Activated CD4-positive, alpha-beta T cell treated with anti-CD3 and anti-CD28 coated beads, Interleukin-2, amount 10 ng/mL, durations not matched to agents 24 days and 14 days (primary cell): Measurements from ENCODE around the gene MLLT6. TPM values are rescaled to one million over a fixed set of nuclear protein-coding genes. Genes with fewer than 3 reads are reported as not detected.

Experiments
- DNase-seq: peaks from one replicate; pipeline ENCODE4 v3.0.0; 2022
- H3K27ac Mint-ChIP-seq: one replicate; pipeline ENCODE4 v1.8.0; 2022; ENCODE audit warnings: mild to moderate bottlenecking, mixed read lengths
- H3K27me3 Mint-ChIP-seq: one replicate; pipeline ENCODE4 v1.8.0; 2022; ENCODE audit warnings: mixed read lengths
- H3K36me3 Mint-ChIP-seq: one replicate; pipeline ENCODE4 v1.8.0; 2022; ENCODE audit warnings: low read depth, mild to moderate bottlenecking, mixed read lengths
- H3K4me1 Mint-ChIP-seq: one replicate; pipeline ENCODE4 v1.8.0; 2021; ENCODE audit warnings: mixed read lengths
- H3K4me3 Mint-ChIP-seq: one replicate; pipeline ENCODE4 v1.8.0; 2022; ENCODE audit warnings: mild to moderate bottlenecking, moderate library complexity, mixed read lengths
- H3K9me3 Mint-ChIP-seq: one replicate; pipeline ENCODE4 v1.8.0; 2021; ENCODE audit warnings: mixed read lengths
- intact Hi-C: fragments of 100-400 bp; cut with micrococcal nuclease; formaldehyde crosslinking; loops from one replicate; pipeline ENCODE4 v1.15.1; 2023
- total RNA-seq: library from RNA; stranded (reverse); gene quantifications from 2 replicates; pipeline ENCODE4 v1.2.3, GENCODE V29; 2022

Gene MLLT6
- total RNA-seq, 1 donor from 2014 or later, result 248 TPM

- no peaks in the 10 kb centered on the region for H3K36me3 Mint-ChIP-seq
- H3K27me3 Mint-ChIP-seq, result no peaks in the 10 kb centered on the region
- peaks cover 19% of the 10 kb centered on the region for H3K4me1 Mint-ChIP-seq
- no peaks in the 10 kb centered on the region for H3K9me3 Mint-ChIP-seq
- peak overlapping the region; percentile 20 for H3K27ac Mint-ChIP-seq
- intact Hi-C loops, result no loop called here
- DNase-seq, result no peak
- H3K4me3 Mint-ChIP-seq, result no peak overlapping the region
Measured at GRCh38 chr17:38693700-38694329, 11.3 kb upstream of the MLLT6 start.

GRCh38 chr17:38697061-38697820 is 7.8 kb upstream of the MLLT6 start:
- no peaks in the 10 kb centered on the region for H3K27me3 Mint-ChIP-seq
- H3K36me3 Mint-ChIP-seq, result peaks cover 4% of the 10 kb centered on the region
- no peak overlapping the region for H3K4me3 Mint-ChIP-seq
- H3K9me3 Mint-ChIP-seq, result peaks cover 4% of the 10 kb centered on the region
- no peak for DNase-seq
- peak overlapping the region; percentile 29 for H3K27ac Mint-ChIP-seq
- H3K4me1 Mint-ChIP-seq, result peaks cover 44% of the 10 kb centered on the region
- intact Hi-C loops, result no loop called here

- Mint-ChIP-seq H3K27me3 (no peaks in the 10 kb centered on the region), H3K4me3 (no peak overlapping the region), H3K9me3 (peaks cover 4% of the 10 kb centered on the region), H3K27ac (peak overlapping the region; percentile 63), H3K4me1 (peaks cover 44% of the 10 kb centered on the region), H3K36me3 (peaks cover 4% of the 10 kb centered on the region)
- intact Hi-C loops, result no loop called here
- no peak for DNase-seq
Measured at GRCh38 chr17:38698760-38699159, 6.3 kb upstream of the MLLT6 start.

DNA sequence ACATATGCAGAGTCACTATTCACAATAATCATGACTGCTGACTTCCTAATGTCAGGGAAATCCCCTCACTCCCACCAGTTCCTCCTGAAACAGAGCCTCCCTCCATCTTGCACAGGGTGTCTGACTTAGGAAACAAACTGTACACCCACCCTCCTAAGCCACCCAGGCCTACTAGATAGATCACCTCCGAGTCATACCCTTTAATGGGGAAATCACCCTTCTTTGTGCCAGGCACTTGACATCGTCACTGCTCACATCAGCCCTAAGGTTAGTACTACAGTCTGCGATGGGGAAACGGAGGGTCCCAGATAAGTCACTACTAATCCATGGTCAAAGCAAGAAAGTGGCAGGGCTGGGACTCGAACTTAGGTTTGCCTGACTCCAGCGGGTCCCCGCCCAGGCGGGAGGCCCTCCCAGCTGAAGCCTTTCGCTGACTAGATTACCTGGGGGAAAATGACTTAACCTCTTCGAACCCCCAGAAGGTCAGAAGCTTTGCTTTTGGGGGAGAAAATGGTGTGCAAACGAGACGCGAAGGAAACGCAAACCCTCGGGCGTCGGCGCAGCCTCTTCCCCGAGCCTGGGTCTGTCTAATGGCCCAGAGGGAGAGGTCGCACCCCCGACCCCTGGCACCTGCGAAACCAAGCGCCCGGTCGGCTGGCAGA is 3.4 kb upstream of the MLLT6 start:
- intact Hi-C loops, result loop anchor here (1.0 to 5.0 kb wide), 6 partner anchors 24 to 703 kb away; partner anchors contain the start of genes PSMB3 and RPL23

DNA sequence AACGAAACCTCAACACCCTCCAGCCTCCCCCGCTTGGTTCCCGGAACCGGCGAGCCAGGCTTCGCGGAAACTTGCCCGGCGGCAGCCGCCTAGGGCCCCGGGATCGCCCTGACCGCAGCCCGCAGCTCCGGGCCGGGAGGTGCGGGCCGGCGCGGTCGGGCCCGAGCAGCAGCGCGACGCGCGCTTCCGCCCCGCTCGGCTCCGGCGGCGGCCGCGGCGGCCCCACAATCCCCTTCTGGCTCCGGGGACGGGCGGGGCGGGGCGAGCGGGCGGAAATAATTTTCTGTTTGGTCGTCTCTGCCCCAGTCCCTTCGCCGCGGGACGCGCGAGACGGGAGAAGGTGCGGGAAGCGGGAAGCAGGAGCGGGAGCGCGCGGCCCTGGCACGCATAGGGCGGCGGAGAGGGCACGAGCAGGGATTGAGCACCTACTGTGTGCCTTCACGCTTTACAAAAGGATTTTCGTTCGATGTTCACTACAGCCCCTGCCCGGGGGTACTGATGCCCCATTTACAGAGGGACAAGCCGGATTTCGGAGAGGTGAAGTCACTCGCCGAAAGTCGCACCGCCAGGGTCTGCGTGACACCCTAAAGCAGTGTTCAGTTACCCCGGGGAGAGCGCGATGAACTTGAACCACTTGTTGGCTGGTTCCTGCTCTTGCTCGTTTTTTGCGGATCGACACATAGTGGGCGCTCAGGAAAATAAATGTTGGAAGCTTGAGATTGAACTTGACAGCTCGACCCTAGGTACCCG is 2.7 kb upstream of the MLLT6 start:
- Mint-ChIP-seq H3K27ac (peak overlapping the region; percentile 100), H3K27me3 (no peaks in the 10 kb centered on the region), H3K36me3 (peaks cover 21% of the 10 kb centered on the region), H3K4me1 (peaks cover 47% of the 10 kb centered on the region), H3K4me3 (peak overlapping the region; percentile 90), H3K9me3 (peaks cover 4% of the 10 kb centered on the region)
- intact Hi-C loops, result loop anchor here (5.0 kb wide), 1 partner anchor 150 kb away; the partner anchor contains the start of gene RPL23
- peak; percentile 93 for DNase-seq

More for the DNA sequence above, 3.4 kb upstream of the MLLT6 start:
- Mint-ChIP-seq H3K9me3 (peaks cover 4% of the 10 kb centered on the region), H3K27me3 (no peaks in the 10 kb centered on the region), H3K36me3 (peaks cover 14% of the 10 kb centered on the region), H3K4me3 (peak overlapping the region; percentile 68), H3K4me1 (peaks cover 49% of the 10 kb centered on the region), H3K27ac (peak overlapping the region; percentile 100)
- DNase-seq, result peak; percentile 89

- Mint-ChIP-seq H3K4me3 (peak overlapping the region; percentile 90), H3K4me1 (peaks cover 49% of the 10 kb centered on the region), H3K9me3 (peaks cover 4% of the 10 kb centered on the region), H3K27ac (peak overlapping the region; percentile 97), H3K27me3 (no peaks in the 10 kb centered on the region), H3K36me3 (peaks cover 29% of the 10 kb centered on the region)
- peak; percentile 81 for DNase-seq
- intact Hi-C loops, result loop anchor here (5.0 kb wide), 1 partner anchor 149 kb away; the partner anchor contains the start of gene RPL23
Measured at GRCh38 chr17:38702916-38703741, 1.9 kb upstream of the MLLT6 start.

DNA sequence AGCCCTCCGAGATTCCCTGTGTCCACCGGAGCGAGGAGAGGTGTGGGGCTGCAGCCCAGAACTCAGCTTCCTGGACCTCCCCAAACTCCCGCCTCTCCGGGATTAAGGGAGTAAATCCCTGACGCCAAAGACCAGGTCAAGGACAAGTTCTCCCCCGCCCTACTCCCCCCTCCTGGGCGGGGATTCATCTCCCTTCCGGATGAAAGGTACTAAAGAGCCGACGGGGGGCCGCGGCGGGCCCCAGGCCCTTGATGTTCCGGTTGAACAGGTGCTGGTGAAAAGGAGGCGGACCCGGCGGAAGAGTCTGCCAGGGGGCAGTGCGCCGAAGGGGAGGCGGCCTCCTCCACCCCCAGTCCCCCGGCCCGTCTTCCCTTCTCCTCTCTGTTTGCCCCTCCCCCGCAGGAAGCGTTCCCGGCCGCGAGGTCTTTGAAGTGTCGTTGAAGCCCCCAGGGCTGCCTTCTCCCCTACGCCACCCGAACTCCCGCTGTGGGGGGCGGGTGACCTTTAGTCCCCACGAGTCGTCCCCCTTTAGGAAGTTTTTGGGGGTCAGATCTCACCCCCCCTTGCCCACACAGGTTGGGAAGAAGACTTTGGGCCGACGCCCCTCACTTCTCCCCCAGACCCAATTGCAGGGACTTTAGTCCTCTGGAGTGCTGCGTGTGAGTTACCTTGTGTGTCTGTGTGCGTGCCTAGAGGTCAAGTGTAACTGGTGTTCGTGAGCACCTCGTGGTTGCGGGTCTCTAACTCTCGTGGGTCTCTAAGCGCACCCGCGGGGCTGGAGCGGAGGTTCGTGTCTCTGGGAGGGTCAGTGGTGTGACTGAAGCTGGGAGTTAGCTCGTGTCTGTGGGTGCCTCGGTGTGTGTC is 1.1 kb upstream of the MLLT6 start:
- DNase-seq, result peak; percentile 92
- Mint-ChIP-seq H3K4me3 (peak overlapping the region; percentile 90), H3K27ac (peak overlapping the region; percentile 97), H3K27me3 (no peaks in the 10 kb centered on the region), H3K36me3 (peaks cover 35% of the 10 kb centered on the region), H3K9me3 (peaks cover 4% of the 10 kb centered on the region), H3K4me1 (peaks cover 47% of the 10 kb centered on the region)
- intact Hi-C loops, result loop anchor here (1.0 to 5.0 kb wide), 3 partner anchors 95 to 165 kb away; partner anchors contain the start of genes PIP4K2B and RPL23

DNA sequence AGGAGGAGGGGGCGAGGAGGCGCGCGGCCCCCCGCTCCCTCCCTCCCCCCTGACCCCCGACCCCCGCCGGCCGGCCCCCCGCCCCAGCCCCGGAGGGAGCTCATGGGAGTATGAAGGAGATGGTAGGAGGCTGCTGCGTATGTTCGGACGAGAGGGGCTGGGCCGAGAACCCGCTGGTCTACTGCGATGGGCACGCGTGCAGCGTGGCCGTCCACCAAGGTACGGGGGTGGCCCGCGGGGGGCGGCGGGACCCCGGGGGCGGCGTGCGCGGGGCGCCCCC is 390 bp downstream of the MLLT6 start:
- Mint-ChIP-seq H3K4me3 (peak overlapping the region; percentile 90), H3K36me3 (peaks cover 44% of the 10 kb centered on the region), H3K4me1 (peaks cover 48% of the 10 kb centered on the region), H3K27me3 (no peaks in the 10 kb centered on the region), H3K9me3 (no peaks in the 10 kb centered on the region), H3K27ac (peak overlapping the region; percentile 66)
- intact Hi-C loops, result no loop called here
- DNase-seq, result no peak

- Mint-ChIP-seq H3K27ac (peak overlapping the region; percentile 86), H3K4me3 (peak overlapping the region; percentile 90), H3K36me3 (peaks cover 48% of the 10 kb centered on the region), H3K4me1 (peaks cover 50% of the 10 kb centered on the region), H3K9me3 (no peaks in the 10 kb centered on the region), H3K27me3 (no peaks in the 10 kb centered on the region)
- intact Hi-C loops, result no loop called here
- DNase-seq, result peak; percentile 75
Measured at GRCh38 chr17:38705803-38706504, 881 bp downstream of the MLLT6 start.

- intact Hi-C loops, result no loop called here
- DNase-seq, result peak; percentile 75
- H3K4me1 Mint-ChIP-seq, result peaks cover 50% of the 10 kb centered on the region
Measured at GRCh38 chr17:38706505-38707216, 1.6 kb downstream of the MLLT6 start.

DNA sequence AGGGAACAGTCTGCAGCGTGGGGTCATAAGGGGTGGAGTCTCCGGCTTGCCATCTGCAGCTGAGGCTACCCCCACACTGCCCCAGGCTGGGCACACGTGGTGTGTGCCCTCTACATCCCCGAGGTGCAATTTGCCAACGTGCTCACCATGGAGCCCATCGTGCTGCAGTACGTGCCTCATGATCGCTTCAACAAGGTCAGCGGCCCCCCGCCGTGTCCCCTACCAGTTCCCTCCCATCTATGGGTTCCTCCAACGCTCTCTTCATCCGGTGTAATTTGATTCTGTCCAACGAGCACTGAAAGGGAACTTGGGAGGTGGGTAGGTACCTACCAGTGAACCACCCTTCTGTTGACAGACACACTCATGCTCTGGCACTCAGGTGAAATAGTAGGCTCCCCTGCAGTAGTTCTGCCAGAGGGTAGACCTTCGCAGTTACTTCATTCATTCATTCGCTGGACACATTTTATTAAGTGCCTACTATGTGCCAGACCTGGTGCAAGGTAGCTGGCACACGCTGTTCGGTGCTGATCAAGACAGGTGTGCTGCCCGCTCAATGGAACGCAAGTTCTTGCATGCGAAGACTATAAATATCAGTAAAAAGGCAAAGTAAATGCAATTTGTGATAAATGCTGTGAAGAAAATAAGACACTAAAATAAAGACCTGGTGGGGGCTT is 2.7 kb downstream of the MLLT6 start:
- Mint-ChIP-seq H3K9me3 (no peaks in the 10 kb centered on the region), H3K27me3 (no peaks in the 10 kb centered on the region), H3K27ac (peak overlapping the region; percentile 52), H3K36me3 (peaks cover 59% of the 10 kb centered on the region), H3K4me1 (peaks cover 53% of the 10 kb centered on the region), H3K4me3 (peak overlapping the region; percentile 90)
- DNase-seq, result no peak
- intact Hi-C loops, result no loop called here

More at GRCh38 chr17:38706505-38707216, 1.6 kb downstream of the MLLT6 start:
- Mint-ChIP-seq H3K4me3 (peak overlapping the region; percentile 90), H3K27me3 (no peaks in the 10 kb centered on the region), H3K36me3 (peaks cover 54% of the 10 kb centered on the region), H3K27ac (peak overlapping the region; percentile 86), H3K9me3 (no peaks in the 10 kb centered on the region)
